ENCODE measurements around the gene CLIC5.
A peak's percentile ranks its signal among the peaks of the same experiment; 100 is the strongest.

The CLIC5 gene

DNA sequence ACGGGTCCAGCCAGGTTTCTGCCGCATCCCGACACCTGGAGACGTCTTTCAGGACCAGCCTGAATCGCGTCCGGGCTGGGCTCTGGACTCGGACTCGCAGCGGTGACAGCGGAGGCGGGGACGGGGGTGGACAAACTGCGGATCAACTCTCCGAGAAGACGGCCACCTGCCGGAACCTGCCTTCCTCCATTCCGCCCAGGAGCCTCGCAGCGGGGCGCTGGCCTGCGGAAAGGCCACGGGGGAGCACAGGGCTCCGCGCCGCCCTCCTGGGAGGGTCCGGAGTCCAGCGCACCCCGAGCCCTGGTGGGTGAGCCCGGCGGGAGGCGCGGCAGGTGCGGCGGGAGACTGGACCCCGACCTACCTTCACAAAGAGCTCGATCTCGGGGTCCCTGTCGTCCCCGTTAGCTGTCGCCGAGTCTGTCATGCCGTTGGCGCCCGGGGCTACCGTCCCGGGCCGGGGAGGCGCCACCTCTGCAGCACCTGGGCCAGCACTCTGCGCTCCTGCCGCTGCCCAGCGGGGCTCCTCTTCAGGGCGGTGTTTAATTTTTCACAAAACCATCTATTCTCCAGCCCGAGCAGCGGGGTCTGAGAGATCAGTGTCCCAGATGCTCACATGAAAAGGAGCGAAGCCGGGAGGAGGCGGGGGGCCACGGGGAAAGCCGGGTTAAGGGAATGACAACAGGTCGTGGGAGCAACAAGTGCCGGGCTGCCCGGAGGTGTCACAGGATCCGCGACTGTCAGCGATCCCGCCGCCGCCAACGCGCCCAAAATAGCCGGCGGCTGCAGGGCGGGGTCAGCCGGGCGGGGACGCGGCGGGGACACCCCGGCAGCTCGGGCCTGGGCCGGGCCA is at the start of gene CLIC5:
Gene CLIC5, minus strand, starts transcription at position 742 of the 850 bp plus-strand sequence. Its CDS starts 318 bp downstream, at position 424.
- peak; percentile 26 for DNase-seq (ENCODE audit: low read depth, low spot score)

DNA sequence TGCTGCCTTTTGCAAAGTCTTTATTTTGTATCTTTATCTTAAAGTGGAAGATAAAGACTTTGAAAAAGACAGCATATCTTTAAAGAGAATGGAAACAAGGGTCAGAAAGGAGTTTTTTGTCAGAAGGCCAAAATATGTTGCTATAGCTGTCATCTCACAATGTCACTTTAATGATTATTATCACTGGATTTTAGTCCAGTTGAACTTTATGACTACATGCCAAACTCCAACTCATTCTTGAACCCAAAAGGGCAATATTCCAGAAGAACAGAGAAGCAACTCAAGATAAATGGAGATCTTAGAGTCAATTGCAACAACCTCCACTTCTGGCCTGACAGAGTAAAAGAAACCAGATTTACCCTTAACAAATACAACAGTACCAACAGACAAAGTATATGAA is 47.3 kb upstream of the CLIC5 start:
- DNase-seq (ENCODE audit: low read depth, low spot score): no peak

DNA sequence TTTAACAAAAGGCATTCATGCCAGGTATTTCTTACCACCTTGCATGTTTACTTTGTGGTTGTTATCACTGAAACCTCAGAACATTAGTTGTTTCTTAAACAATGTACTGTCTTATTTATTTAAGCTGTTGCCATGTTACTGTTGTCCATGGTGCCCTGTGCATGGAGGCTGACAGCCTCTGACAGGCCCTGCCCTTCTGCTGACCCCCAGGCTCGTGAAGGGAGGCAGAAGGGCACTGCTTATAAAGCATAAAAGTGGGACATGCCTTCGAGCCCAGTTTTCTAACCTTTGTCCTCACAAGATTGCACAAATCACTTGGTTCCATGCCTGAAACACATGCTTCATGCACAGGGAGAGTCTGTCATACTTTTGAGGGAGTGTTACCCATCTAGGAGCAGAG is 46.7 kb upstream of the CLIC5 start:
- peak; percentile 90 for DNase-seq (ENCODE audit: low read depth, low spot score)

DNA sequence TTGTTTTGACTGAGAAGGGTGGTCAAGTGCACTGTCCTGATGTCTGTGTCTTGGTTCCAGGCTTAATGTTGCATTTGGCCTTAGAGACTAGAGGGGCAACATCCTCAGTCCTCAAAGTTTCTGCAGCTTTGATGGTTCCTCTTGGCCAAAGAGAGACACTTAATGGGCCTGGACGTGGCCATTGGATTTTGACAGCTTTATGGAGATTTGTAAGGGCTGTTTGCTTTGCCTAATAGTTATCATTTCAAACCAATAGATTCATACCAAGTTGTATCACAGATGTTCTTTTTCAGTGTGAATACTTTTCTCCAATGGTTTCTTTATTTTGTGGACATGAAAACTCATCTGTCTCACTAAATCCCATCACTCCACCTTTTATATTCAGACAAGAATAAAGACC is 45.8 kb upstream of the CLIC5 start:
- DNase-seq (ENCODE audit: low read depth, low spot score): no peak

DNA sequence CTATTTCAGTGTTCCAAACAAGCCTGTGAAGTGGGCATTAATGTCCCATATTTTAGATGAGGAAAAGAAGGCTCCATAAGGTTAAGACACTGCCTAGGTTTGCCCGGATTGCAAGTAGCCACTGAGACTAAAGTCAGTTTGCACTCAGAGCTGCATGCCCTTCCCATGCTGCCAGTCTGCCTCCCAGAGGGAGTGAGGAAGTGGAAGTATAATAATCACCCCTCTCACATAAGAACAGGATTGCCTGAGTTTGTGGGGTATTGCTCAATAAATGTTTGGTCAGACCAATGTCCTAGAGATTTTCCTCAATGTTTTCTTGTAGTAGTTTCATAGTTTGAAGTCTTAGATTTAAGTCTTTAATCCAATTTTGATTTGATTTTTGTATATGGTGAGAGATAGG is 43.9 kb upstream of the CLIC5 start:
- no peak for DNase-seq (ENCODE audit: low read depth, low spot score)

DNA sequence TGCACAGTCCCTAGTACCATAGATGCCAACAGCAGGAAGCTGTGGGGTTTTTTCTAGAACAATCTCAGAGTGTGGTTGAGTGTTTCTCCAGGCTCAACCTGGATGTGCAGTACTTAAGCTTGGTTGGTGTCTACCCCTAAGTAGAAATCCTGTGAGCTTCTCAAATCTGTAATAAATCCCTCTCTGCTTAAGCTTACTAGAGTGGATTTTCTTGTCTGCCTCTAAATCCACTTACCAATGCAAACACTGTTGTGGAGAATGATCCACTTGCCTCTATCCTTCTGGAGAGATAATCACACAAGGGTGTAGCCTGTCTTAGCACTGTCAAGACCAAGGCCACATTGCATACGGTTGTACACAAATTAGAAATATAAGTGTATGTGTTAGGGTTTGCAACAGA is 43.3 kb upstream of the CLIC5 start:
- no peak for DNase-seq (ENCODE audit: low read depth, low spot score)

DNA sequence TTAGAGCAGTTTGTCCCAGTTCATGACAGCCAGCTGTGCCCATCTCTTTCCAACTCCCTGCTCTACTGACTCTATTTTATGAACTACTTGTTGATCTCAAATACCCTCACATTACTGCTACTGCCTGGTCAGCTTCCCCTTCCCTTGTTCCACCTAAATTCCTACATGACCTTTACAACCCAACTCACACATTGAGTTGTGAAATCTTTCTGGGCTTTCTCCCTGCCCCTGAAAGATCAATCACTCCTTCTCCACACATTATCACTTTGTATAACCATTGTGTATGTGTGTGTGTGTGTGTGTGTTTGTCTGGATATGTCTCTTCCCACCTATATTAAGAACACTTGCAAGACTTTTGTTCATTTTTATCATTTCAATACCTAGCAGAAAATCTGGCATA is 42.1 kb upstream of the CLIC5 start:
- no peak for DNase-seq (ENCODE audit: low read depth, low spot score)

DNA sequence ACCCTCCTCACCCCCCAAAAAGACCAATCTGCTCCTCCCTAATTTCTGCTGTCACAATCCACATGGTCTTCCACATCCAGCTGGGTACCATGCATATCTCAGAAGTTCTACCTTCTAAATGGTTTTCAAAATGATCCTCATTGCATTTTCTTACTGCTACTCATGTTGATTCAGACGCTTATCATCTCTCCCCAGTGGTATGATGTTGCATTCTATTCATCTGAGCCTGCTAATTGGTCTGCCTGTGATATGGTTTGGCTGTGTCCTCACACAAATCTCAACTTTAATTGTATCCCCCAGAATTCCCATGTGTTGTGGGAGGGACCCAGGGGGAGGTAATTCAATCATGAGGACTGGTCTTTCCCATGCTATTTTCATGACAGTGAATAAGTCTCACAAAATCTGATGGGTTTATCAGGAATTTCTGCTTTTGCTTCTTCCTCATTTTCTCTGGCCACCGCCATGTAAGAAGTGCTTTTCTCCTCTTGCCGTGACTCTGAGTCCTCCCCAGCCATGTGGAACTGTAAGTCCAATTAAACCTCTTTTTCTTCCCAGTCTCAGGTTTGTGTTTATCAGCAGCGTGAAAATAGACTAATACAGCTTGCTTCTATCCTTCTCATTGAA is 41.4 kb upstream of the CLIC5 start:
- DNase-seq (ENCODE audit: low read depth, low spot score): no peak

DNA sequence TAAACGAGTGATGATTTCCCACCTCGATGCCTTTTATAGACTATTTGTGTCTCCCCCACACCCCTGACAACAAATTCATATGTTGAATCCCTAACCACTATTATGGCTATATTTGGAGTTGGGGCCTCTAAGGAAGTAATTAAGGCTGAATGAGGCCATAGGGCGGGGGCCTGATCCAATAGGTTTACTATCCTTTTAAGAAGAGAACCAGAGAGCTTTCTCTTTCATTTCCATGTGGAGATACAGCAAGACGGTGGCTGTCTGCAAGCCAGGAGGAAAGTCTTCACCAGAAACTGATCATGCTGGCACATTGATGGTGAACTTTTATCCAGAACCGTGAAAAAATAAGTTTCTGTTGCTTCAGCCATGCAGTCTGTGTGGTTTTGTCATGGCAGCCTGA is 38.9 kb upstream of the CLIC5 start:
- no peak for DNase-seq (ENCODE audit: low read depth, low spot score)

DNA sequence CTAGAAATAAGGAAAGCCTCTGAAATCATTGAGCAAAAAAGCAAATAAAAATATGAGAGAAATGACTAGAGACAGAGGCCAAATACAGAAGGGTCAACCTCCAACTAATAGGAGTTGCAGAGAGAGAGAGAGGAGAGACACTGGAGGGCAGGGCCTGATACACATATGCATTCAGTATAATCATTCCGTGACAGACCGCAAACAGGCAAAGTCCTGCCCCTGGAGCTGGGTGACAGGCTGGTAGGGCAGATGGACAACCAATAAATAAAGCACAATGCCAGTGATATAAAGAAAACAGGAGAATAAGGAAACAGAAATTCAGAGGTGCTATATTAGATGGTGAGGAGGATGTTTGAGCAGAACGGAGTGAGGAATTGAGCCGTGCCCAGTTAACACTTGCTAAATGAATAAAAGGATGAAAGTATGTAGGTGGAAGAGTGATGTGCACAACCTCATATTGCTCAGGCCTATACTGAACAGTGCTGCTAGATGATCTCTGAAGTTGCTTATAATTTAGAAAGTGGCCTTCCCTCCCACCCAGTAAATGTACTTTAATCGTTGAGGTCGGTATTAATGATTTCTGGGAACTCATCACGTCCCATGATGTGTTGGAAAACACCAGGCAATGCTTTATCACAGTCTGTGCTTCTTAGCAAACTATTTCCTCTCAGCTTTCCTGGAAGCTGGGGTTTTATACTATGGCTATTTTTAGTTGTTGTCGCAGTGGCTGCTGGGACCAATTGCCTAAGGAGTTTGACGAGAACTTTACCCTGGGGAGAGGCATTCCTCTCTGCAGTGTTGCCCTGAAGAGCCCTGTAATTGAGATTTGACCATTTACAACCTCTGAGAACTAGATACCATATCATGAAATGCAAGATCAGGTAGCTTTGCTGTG is 37.6 kb upstream of the CLIC5 start:
- no peak for DNase-seq (ENCODE audit: low read depth, low spot score)

DNA sequence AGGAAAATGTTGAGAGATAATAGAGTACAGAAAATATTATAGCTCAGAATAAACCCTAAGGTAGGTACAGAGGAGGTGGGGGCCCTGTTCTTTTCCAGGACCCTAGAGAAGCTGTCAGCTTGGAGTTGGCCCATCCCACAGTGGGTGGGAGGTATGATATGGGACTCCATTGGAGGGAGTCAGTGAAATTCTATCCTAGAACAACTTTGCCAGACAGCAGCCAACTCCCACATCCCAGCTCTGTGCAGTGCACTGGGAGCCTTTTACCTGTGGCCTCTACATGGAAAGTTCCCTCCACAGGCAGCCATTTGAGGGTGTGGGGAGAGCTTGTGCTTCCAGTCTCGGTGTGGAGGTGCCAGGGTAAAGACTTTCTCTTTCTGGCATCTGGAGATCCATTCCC is 36.8 kb upstream of the CLIC5 start:
- DNase-seq (ENCODE audit: low read depth, low spot score): no peak

DNA sequence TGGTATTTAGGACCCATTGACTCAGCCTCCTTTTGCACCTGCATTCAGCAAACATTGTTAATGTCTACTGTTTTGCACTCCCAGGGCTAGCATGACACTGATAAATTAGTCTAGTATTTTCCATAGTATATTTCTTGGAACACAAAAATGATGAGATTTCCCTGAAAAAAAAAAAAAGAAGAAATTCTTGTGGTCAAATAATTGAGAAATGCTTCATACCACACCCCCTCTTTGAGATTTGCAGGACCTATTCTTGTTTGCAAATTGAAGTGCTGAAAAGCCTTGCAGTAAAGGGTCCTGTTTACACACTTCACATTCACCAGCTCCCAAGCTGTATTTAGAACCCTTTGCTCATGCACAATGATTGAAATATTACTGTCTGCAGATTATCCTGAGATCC is 36.3 kb upstream of the CLIC5 start:
- peak; percentile 31 for DNase-seq (ENCODE audit: low read depth, low spot score)

DNA sequence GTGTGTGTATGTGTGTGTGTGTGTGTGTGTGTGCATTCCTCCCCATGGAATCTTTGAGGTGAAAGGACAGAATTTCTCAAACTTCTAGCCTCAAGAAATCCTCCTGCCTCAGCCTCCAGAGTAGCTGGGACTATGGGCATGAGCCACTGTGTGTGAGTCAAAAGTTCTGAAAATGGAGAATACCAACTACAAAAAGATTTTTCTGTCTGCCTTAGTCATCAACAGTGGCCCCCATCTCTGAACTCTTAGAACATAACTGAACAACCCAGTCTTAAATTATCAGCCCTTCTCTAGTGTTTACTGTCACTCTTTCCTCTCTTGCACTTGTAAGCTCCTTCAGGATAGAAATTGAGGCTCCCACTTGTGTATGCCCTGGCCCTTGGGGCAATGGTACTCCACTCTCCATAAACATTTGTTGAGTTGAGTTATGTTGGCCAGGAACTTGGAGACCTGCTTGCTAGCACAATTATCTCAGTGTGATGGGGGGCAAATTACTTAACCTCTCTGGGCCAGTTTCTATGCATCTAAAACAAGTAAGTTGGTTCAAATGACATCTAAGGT is 35.3 kb upstream of the CLIC5 start:
- DNase-seq (ENCODE audit: low read depth, low spot score): no peak

DNA sequence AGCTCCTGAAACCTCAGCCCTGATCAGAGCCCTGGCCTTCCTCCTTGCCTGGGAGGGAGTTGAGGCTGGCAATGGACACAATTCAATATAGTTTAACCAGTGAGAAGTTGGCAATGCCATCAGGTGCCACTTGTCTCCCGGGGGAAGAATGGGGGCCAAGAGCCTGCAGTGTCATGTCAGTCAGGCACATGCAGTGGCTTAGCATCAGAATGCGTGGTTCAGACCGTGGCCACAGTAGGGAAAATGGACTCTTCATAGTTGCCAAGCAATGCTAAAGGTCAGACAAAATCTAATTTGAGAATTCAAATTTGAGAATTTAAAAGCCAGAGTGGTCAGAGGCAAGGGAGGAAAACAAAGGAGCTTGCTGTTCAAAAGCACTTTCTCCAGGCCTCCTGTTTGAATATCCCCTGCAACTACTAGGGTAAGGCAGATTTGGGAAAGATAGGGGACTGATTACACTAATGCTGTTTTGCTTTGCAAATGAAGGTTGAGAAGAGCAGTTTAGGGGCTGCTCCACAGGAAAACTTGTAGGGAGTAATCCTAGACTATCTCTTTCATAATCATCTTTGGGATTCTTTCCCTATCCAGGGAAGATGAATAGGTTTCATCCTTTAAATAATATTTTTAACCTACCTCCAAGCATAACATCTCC is 33.1 kb upstream of the CLIC5 start:
- no peak for DNase-seq (ENCODE audit: low read depth, low spot score)

DNA sequence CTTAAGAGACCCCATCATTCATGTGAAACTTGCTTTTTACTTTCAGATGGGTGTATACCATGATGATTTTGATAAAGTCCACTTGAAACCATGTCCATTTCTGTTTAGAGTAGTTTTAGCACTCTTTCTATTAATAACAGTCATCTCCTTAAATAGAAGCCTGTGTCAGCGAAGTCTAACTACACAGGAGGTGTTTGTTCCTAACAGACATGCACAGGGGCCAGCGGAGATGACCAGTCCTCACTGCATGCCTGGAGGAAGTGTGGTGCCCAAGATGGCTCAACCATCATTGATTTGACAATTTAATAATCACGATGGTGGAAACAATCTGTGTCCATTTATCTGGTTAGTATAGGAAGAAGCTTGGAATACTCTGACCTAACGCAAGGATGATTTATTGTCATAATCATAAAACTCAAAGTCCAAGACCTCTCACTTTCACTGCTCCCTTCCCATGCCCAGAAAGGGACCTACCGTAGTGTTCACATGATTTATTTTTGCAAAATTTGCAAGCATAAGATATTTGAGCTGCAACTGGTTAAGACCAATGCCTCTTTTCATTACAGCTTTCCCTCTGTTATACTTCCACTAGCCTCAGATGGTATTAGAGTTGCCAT is 31.0 kb upstream of the CLIC5 start:
- DNase-seq (ENCODE audit: low read depth, low spot score): no peak

DNA sequence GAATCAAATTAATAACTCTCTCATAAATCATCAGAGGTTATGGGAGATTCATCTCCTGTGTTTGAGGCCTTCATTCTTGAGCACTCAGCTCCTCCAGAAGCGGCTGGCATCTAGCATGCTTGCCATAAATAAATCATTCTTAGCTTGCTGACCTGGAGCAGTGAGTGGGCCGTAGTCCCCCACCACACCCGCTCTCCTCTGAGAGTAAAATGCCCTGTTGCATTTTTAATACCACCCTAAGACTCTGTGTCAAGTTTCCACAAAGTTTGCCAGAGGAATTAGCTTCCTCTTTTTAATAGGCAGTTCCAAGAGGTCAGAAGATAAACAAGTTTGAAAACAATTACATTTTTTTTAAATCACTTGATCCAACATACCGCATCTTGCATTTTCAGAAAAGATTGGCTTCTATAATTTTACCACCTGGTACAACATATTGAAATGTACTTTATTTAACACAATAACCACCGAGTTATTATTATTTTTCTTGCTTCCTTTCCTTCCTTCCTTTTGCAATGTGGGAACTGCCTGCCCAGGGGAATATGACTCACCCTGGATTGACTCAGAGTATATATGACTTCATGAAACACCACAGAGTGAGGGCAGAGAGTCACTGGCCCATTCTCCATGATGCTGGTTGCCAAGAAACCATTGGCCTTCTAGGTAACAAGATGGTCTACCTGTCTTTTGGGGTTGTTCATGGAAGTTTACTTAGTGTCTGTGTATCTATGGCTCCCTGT is 29.4 kb upstream of the CLIC5 start:
- DNase-seq (ENCODE audit: low read depth, low spot score): peak; percentile 89

DNA sequence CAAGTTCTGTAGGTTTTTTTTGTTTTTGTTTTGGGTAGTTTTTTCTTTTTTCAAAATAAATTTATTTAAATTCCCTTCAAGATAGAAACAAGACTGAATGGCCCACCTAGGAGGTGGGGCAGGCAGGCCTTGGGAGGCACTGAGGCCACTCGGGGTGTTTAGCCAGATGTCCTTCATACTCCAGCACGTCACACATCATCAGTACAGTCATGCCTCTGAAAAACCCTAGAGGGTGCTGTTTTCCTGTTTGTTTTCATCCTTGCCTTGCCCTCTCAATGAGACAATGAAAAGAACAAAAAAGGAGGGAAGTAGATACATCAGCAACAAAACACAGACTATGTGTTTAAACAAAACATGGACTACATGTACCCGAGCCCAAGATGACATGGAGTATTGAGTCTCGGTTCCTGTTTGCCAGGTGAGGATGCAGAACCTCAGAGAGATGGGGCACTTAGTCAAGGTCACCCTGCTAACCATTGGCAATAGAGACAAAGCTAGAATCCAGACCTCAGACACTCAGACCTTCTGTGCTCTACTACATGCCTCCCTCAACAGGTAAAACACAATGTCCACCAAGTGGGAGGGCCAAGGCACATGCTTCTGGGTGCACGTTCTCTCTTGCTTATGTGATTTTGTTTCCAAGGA is 26.8 kb upstream of the CLIC5 start:
- DNase-seq (ENCODE audit: low read depth, low spot score): peak; percentile 64

DNA sequence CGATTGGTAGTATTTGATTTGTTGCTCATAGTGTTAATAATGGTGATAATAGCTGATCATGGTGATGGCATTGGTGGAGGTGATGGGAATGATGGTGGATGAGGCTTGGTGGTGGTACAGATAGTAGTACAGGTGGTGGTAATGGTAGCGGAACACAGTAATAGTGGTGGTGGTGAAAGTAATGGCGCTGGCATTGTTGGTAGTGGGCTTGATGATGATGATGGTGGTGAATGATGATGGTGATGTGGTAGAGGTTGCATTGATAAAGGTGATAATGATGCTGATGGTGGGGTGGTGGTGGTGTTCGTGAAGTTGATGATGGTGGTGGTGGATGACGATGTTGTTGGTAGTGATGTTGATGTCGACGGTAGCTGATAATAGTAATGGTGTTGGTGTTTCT is 24.6 kb upstream of the CLIC5 start:
- DNase-seq (ENCODE audit: low read depth, low spot score): no peak

DNA sequence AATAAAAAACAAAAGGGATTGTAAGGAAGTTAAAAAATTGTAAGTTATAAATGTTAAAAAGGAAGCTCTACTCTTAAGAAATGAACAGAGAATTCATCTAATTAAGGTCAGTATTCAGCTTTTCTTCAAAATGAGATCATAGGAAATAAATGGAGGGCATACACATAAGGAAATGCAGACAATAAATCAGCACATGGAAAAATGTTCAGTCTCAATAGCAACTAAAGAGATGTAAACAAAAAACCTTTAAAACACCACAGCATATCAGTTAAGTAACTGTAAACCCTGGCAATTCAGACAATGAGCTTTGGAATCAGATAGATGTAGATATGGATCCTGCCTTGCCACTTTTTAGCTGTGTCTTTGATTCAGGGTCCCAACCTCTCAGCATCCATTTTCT is 24.0 kb upstream of the CLIC5 start:
- no peak for DNase-seq (ENCODE audit: low read depth, low spot score)

DNA sequence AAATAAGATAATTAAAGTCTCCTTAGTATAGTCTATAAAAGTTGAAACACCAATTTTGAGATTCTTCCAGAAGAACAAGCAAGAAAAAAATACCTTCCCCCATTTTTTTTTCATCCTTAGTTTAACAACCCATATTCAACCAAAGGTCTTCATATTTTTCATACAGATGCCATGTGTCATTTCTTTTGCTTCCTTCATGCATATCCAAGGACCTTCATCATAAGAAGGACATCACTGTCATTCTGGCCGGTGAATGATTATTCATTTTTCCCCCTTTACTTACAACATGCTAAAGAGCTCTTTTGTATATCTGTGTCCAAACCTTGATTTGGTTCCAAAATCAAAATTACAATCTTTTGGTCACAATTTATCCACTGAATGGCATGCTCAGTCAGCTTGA is 21.3 kb upstream of the CLIC5 start:
- DNase-seq (ENCODE audit: low read depth, low spot score): no peak

Measured in astrocyte of the hippocampus (primary cell).